Osteoblast (primary cell): Measurements from ENCODE around the gene CACNA1F. TPM values are rescaled to one million over a fixed set of nuclear protein-coding genes. Genes with fewer than 3 reads are reported as not detected.

Experiments
- DNase-seq: peaks from one replicate; pipeline ENCODE4 v3.0.0; 2011; ENCODE audit warnings: low spot score, mixed read lengths; ENCODE audit not compliant: insufficient read length; ENCODE audit errors: missing footprints
- H2AFZ ChIP-seq: 2 replicates; pipeline ENCODE4 v1.6.0; 2011; ENCODE audit warnings: mild to moderate bottlenecking, low read length
- H3K27ac ChIP-seq: 2 replicates; pipeline ENCODE4 v1.5.1; 2011; ENCODE audit warnings: mild to moderate bottlenecking, low read depth, low read length, moderate library complexity
- H3K27me3 ChIP-seq: 2 replicates; pipeline ENCODE4 v1.6.0; 2012; ENCODE audit warnings: mild to moderate bottlenecking, control low read depth, inconsistent platforms, low read length, moderate library complexity; ENCODE audit not compliant: insufficient read depth
- H3K36me3 ChIP-seq: 2 replicates; pipeline ENCODE4 v1.5.1; 2011; ENCODE audit warnings: mild to moderate bottlenecking, low read length, control low read depth, moderate library complexity; ENCODE audit not compliant: insufficient read depth
- H3K4me1 ChIP-seq: 2 replicates; pipeline ENCODE4 v1.5.1; 2011; ENCODE audit warnings: mild to moderate bottlenecking, low read length, control low read depth, moderate library complexity; ENCODE audit not compliant: insufficient read depth
- H3K4me2 ChIP-seq: 2 replicates; pipeline ENCODE4 v1.6.0; 2011; ENCODE audit warnings: mild to moderate bottlenecking, low read length; ENCODE audit not compliant: insufficient read depth
- H3K4me3 ChIP-seq: fragments of 200-600 bp; sonication (generic); 3 replicates; pipeline ENCODE4 v1.5.1; 2012; ENCODE audit warnings: mild to moderate bottlenecking, low read length, inconsistent platforms; ENCODE audit not compliant: insufficient read depth
- H3K79me2 ChIP-seq: 2 replicates; pipeline ENCODE4 v1.6.0; 2012; ENCODE audit warnings: mild to moderate bottlenecking, low read length, control low read depth, inconsistent platforms; ENCODE audit not compliant: insufficient read depth
- H3K9me3 ChIP-seq: 2 replicates; pipeline ENCODE4 v1.5.1; 2011; ENCODE audit warnings: low read depth, low read length, control low read depth
- H4K20me1 ChIP-seq: 2 replicates; pipeline ENCODE4 v1.6.0; 2012; ENCODE audit warnings: mild to moderate bottlenecking, low read length, control low read depth; ENCODE audit not compliant: insufficient read depth
- total RNA-seq: library from RNA; depleted of rRNA; stranded (reverse); fragments of >200 nt; gene quantifications from 2 replicates; pipeline ENCODE4 v1.2.3, GENCODE V29; 2012
- TF ChIP-seq, protein P1 (sequence below): IDR thresholded peaks from 2 replicates; pipeline ENCODE4 v1.5.1; 2011; ENCODE audit warnings: mild to moderate bottlenecking, low read depth, low read length, moderate library complexity; ENCODE audit errors: extremely low read depth

CACNA1F gene
- total RNA-seq, 1 donor = not detected

GRCh38 chrX:49214416-49214815, 18.7 kb downstream of the CACNA1F start:
- Histone ChIP-seq H3K79me2 (no peaks in the 10 kb centered on the region), H4K20me1 (no peaks in the 10 kb centered on the region), H3K9me3 (no peaks in the 10 kb centered on the region), H2AFZ (no peak overlapping the region), H3K4me3 (no peak overlapping the region), H3K27ac (no peak overlapping the region), H3K27me3 (no peaks in the 10 kb centered on the region), H3K36me3 (no peaks in the 10 kb centered on the region), H3K4me1 (no peaks in the 10 kb centered on the region), H3K4me2 (no peak overlapping the region)
- TF ChIP-seq, protein P1, sequence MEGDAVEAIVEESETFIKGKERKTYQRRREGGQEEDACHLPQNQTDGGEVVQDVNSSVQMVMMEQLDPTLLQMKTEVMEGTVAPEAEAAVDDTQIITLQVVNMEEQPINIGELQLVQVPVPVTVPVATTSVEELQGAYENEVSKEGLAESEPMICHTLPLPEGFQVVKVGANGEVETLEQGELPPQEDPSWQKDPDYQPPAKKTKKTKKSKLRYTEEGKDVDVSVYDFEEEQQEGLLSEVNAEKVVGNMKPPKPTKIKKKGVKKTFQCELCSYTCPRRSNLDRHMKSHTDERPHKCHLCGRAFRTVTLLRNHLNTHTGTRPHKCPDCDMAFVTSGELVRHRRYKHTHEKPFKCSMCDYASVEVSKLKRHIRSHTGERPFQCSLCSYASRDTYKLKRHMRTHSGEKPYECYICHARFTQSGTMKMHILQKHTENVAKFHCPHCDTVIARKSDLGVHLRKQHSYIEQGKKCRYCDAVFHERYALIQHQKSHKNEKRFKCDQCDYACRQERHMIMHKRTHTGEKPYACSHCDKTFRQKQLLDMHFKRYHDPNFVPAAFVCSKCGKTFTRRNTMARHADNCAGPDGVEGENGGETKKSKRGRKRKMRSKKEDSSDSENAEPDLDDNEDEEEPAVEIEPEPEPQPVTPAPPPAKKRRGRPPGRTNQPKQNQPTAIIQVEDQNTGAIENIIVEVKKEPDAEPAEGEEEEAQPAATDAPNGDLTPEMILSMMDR = no peak
- DNase-seq = no peak

DNA sequence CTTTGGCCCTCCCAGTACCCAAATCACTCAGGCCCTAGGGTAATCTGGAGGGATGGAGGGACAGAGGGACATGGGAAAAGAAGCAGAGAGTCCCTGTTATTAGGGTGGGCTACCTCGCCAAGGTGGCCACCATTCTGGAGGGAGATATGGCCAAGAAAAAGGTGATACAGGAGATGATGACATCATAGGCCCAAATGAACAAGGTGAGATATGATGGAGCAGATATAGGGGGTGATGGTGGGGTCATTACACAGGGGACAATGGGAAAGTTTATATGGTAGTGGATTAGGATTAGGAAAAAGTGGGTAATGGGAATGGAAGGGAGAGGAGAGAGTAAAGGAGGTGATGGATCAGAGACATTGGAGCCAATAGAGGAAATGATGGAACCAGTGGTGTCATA, 20.3 kb downstream of the CACNA1F start:
- Histone ChIP-seq H3K27ac (no peak overlapping the region), H3K27me3 (no peaks in the 10 kb centered on the region), H3K4me2 (no peak overlapping the region), H3K9me3 (no peaks in the 10 kb centered on the region), H3K36me3 (no peaks in the 10 kb centered on the region), H3K4me3 (no peak overlapping the region), H2AFZ (no peak overlapping the region), H4K20me1 (no peaks in the 10 kb centered on the region), H3K4me1 (no peaks in the 10 kb centered on the region), H3K79me2 (no peaks in the 10 kb centered on the region)
- no peak for DNase-seq
- TF ChIP-seq, protein P1 = no peak

DNA sequence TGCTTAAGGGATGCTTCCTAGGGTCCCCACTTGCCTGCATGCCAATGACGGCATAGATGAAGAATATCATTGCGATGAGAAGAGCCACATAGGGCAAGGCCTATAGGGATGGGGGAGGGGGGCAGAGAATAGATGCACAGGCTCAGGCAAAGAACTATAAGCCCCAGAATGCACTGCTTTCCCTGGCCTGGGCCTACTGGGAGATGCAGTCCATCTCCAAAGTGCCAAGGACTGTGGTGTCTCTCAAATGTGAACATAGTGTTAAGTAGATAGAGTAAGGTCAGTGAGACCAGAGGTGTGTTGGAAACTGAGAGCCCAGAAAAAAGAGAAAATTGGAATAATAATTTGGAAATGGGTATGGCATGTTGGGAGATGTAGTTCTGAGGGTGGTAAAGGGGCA, 20.9 kb downstream of the CACNA1F start:
- Histone ChIP-seq H4K20me1 (no peaks in the 10 kb centered on the region), H3K4me1 (no peaks in the 10 kb centered on the region), H2AFZ (no peak overlapping the region), H3K27ac (no peak overlapping the region), H3K9me3 (no peaks in the 10 kb centered on the region), H3K27me3 (no peaks in the 10 kb centered on the region), H3K36me3 (no peaks in the 10 kb centered on the region), H3K4me2 (no peak overlapping the region), H3K4me3 (no peak overlapping the region), H3K79me2 (no peaks in the 10 kb centered on the region)
- TF ChIP-seq, protein P1 = no peak
- DNase-seq = no peak

- no peak overlapping the region for H2AFZ ChIP-seq
- no peaks in the 10 kb centered on the region for H4K20me1 ChIP-seq
These were observed 22.1 kb downstream of the CACNA1F start for GRCh38 chrX:49211074-49211473.

More at GRCh38 chrX:49211074-49211473, 22.1 kb downstream of the CACNA1F start:
- TF ChIP-seq, protein P1 = no peak
- no peak for DNase-seq
- no peaks in the 10 kb centered on the region for H3K79me2 ChIP-seq
- H3K4me2 ChIP-seq = no peak overlapping the region
- H3K27ac ChIP-seq = no peak overlapping the region
- H3K27me3 ChIP-seq = no peaks in the 10 kb centered on the region
- no peaks in the 10 kb centered on the region for H3K4me1 ChIP-seq
- no peaks in the 10 kb centered on the region for H3K9me3 ChIP-seq
- H3K36me3 ChIP-seq = no peaks in the 10 kb centered on the region
- no peak overlapping the region for H3K4me3 ChIP-seq
